H1 (cell line): ENCODE measurements around the gene HS1BP3. TPM values are rescaled to one million over a fixed set of nuclear protein-coding genes. Genes with fewer than 3 reads are reported as not detected.

Experiments
- BACH1 ChIP-seq: IDR thresholded peaks from 2 replicates; pipeline ENCODE4 v1.6.1; 2012; ENCODE audit warnings: low read length, improper control_type of control experiment
- EP300 ChIP-seq, 2 experiments: IDR thresholded peaks; 1 replicate in 1 of 2; 2 replicates in 1 of 2; pipeline ENCODE4 v1.6.1; 2011 to 2012; ENCODE audit warnings: low read depth in 2 of 2, low read length in 2 of 2, mild to moderate bottlenecking in 2 of 2, borderline replicate concordance in 1 of 2, inconsistent platforms in 1 of 2, moderate library complexity in 1 of 2
- GTF2F1 ChIP-seq: IDR thresholded peaks from 2 replicates; pipeline ENCODE4 v1.6.1; 2012; ENCODE audit warnings: low read depth, low read length, improper control_type of control experiment, borderline replicate concordance
- HDAC2 ChIP-seq, 2 experiments: fragments of 300-600 bp in 1 of 2; sonication (generic) in 1 of 2; IDR thresholded peaks; 2 replicates each; pipeline ENCODE4 v1.6.1; 2011 to 2012; ENCODE audit warnings: low read depth in 2 of 2, low read length in 2 of 2, mild to moderate bottlenecking in 2 of 2, moderate library complexity in 2 of 2, borderline replicate concordance in 1 of 2, inconsistent platforms in 1 of 2
- POLR2AphosphoS5 ChIP-seq: IDR thresholded peaks from 2 replicates; pipeline ENCODE4 v1.6.1; 2011; ENCODE audit warnings: low read depth, low read length
- POU5F1 ChIP-seq: IDR thresholded peaks from 2 replicates; pipeline ENCODE4 v1.6.1; 2011; ENCODE audit warnings: low read depth, mild to moderate bottlenecking, low read length, moderate library complexity
- RBBP5 ChIP-seq: IDR thresholded peaks from 2 replicates; pipeline ENCODE4 v1.7.1; 2012; ENCODE audit warnings: low read depth, mild to moderate bottlenecking, inconsistent platforms, low read length, moderate library complexity, borderline replicate concordance
- SRF ChIP-seq: IDR thresholded peaks from 2 replicates; pipeline ENCODE4 v1.6.1; 2011; ENCODE audit warnings: mild to moderate bottlenecking, low read depth, low read length, moderate library complexity
- polyA plus RNA-seq, 7 experiments: library from polyadenylated mRNA; depleted of rRNA in 3 of 7; stranded (reverse) in 5 of 7; unstranded in 2 of 7; fragments of >200 nt in 5 of 7; fragments of 200-250 nt in 2 of 7; gene quantifications; 1 replicate in 5 of 7; 2 replicates in 1 of 7; 4 replicates in 1 of 7; pipeline versions ENCODE4 v1.2.1 to v1.2.3, GENCODE V29; 2011 to 2013; ENCODE audit warnings: missing spikeins in 2 of 7, mixed read lengths in 2 of 7
- total RNA-seq: library from RNA; stranded (reverse); fragmentation: NEBNext Ultra II Directional; extraction: Animal tissue kit (Norgen Biotek cat#: 25700); gene quantifications from 2 replicates; pipeline ENCODE4 v1.2.1, GENCODE V29; 2021

The HS1BP3 gene
- total and polyA plus RNA-seq, 2 of the 8 experiments (the other 6 are each of a cell fraction or from before 2014, with no cell fraction given) = 11.1 to 11.3 TPM

GRCh38 chr2:20640411-20641122, 10.3 kb downstream of the HS1BP3 start (continued):
- TF ChIP-seq HDAC2 (IDR thresholded peaks at IDR 0.05; ENCODE audit: borderline replicate concordance in 1 of 2, low read depth in 2 of 2, low read length in 2 of 2) (no peak), GTF2F1 (no peak), BACH1 (no peak), RBBP5 (no peak), POLR2AphosphoS5 (no peak), EP300 (IDR thresholded peaks at IDR 0.05; ENCODE audit: borderline replicate concordance in 1 of 2, low read depth in 2 of 2, low read length in 2 of 2) (no peak), SRF (no peak), POU5F1 (no peak)
